ENCODE data around the gene OR10A4.

DNA sequence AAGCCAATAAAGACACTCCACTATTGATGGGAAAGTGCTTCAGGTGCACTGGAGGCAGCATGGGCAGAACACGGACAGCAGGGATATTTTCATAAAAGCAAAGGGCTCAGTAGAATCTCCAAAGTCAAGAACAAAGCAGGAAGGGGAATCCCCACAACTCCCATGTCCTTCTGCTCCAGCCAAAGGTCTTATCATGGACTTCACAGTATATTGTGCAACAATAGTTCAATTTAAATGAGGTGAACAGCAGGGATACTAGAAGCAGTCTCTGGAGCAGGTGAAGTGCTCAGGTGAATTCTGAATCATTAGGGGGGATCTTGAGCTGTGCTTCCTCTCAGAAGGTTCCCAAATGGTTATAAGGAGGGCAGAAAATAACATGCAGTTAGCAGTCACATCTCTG is 22.5 kb downstream of the OR10A4 start:
- TF ChIP-seq, protein P1, sequence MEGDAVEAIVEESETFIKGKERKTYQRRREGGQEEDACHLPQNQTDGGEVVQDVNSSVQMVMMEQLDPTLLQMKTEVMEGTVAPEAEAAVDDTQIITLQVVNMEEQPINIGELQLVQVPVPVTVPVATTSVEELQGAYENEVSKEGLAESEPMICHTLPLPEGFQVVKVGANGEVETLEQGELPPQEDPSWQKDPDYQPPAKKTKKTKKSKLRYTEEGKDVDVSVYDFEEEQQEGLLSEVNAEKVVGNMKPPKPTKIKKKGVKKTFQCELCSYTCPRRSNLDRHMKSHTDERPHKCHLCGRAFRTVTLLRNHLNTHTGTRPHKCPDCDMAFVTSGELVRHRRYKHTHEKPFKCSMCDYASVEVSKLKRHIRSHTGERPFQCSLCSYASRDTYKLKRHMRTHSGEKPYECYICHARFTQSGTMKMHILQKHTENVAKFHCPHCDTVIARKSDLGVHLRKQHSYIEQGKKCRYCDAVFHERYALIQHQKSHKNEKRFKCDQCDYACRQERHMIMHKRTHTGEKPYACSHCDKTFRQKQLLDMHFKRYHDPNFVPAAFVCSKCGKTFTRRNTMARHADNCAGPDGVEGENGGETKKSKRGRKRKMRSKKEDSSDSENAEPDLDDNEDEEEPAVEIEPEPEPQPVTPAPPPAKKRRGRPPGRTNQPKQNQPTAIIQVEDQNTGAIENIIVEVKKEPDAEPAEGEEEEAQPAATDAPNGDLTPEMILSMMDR (IDR thresholded peaks at IDR 0.05) = no peak
- no peak for TF ChIP-seq EP300 (IDR thresholded peaks at IDR 0.05)

Data from ovary (tissue), 3 donors.